Mesothelial cell of epicardium (in vitro differentiated cells): ENCODE data around the gene B4GALT2. TPM values are rescaled to one million over a fixed set of nuclear protein-coding genes. Genes with fewer than 3 reads are reported as not detected.

Experiments used
- DNase-seq, 2 experiments: peaks; one replicate each; pipeline ENCODE4 v3.0.0; 2021; ENCODE audit warnings: low spot score in 2 of 2; ENCODE audit not compliant: unreplicated experiment in 2 of 2
- H3K27ac Mint-ChIP-seq: 2 replicates; pipeline ENCODE4 v1.8.0; 2021; ENCODE audit warnings: mixed read lengths
- H3K27me3 Mint-ChIP-seq: 2 replicates; pipeline ENCODE4 v1.8.0; 2021; ENCODE audit warnings: low read depth, mixed read lengths
- H3K36me3 Mint-ChIP-seq: 2 replicates; pipeline ENCODE4 v1.8.0; 2021; ENCODE audit warnings: mixed read lengths
- H3K4me1 Mint-ChIP-seq: 2 replicates; pipeline ENCODE4 v1.8.0; 2021; ENCODE audit warnings: mixed read lengths
- H3K4me3 Mint-ChIP-seq: 2 replicates; pipeline ENCODE4 v1.8.0; 2021; ENCODE audit warnings: mild to moderate bottlenecking, moderate library complexity, mixed read lengths
- H3K9me3 Mint-ChIP-seq: 2 replicates; pipeline ENCODE4 v1.8.0; 2021; ENCODE audit warnings: mixed read lengths
- total RNA-seq: library from RNA; stranded (reverse); gene quantifications from 3 replicates; pipeline ENCODE4 v1.2.1, GENCODE V29; 2021
- TF ChIP-seq, protein P1 (sequence below): fragments of 200-600 bp; sonication (generic); IDR thresholded peaks from one replicate; pipeline ENCODE4 v1.5.0; 2021; ENCODE audit warnings: antibody characterized with exemption; ENCODE audit not compliant: unreplicated experiment

Gene B4GALT2
- total RNA-seq, 1 donor from 2014 or later, result 55.8 TPM

DNA sequence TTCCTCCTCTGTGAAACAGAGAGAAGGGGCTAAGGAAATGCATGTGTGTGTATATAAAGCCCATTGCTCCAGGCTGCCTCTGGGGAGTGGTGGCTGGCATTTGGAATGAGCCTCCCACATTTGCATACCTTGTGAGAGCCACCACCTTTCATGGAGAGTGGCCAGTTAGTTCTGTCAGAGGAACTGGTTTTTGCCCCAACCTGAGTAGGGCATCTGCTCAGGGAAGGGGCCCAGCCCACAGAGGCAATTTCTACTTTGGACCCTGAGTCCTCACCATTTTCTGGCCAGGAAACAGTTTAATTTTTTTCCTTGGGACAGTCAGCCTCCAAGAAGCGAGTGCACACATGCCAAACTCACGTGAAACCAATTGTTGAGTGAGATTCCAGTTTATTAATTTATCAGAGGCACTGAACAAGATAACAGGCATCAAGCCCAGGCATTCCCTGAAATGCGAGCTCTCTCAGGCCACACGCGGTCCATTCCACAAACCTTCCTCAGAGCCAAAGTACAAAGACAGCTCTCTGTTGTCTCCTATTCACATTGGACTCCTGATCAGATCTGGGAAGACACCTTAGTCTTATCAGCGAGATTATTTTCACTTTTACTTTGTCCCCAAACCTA is 53.3 kb downstream of the B4GALT2 start:
- TF ChIP-seq, protein P1, sequence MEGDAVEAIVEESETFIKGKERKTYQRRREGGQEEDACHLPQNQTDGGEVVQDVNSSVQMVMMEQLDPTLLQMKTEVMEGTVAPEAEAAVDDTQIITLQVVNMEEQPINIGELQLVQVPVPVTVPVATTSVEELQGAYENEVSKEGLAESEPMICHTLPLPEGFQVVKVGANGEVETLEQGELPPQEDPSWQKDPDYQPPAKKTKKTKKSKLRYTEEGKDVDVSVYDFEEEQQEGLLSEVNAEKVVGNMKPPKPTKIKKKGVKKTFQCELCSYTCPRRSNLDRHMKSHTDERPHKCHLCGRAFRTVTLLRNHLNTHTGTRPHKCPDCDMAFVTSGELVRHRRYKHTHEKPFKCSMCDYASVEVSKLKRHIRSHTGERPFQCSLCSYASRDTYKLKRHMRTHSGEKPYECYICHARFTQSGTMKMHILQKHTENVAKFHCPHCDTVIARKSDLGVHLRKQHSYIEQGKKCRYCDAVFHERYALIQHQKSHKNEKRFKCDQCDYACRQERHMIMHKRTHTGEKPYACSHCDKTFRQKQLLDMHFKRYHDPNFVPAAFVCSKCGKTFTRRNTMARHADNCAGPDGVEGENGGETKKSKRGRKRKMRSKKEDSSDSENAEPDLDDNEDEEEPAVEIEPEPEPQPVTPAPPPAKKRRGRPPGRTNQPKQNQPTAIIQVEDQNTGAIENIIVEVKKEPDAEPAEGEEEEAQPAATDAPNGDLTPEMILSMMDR, result no peak
- Mint-ChIP-seq H3K27me3 (no peaks in the 10 kb centered on the region), H3K9me3 (no peaks in the 10 kb centered on the region), H3K4me1 (peaks cover 62% of the 10 kb centered on the region), H3K4me3 (peak overlapping the region; percentile 81), H3K36me3 (peaks cover 2% of the 10 kb centered on the region), H3K27ac (peak overlapping the region; percentile 97)
- DNase-seq, result no peak

DNA sequence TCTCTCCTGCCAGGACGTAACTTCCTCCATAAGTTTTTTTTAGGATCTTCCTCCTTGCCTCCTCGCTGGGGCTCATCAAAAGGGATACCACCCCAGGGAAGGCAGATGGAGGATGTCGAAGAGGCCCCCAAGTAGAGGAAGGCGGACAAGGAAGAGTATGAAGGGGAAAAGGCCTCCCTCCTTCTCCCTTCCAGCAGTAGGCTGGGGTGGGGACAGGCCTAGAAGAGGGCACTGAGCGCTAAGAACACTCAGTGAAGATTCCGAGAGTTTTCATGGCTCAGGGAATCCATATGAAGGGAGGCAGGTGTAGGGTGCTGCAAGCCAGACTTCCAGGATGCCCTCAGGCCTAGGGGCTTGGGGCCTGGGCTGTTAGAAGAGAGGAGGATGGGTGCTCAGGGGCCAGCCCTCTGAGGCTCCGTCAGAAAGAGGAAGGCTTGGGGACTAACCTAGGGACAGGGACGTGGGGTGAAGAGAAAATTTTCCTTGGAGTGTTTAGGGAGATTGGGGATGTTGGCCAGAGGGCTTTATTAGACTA is 54.1 kb downstream of the B4GALT2 start:
- H3K4me3 Mint-ChIP-seq, result no peak overlapping the region
- H3K27ac Mint-ChIP-seq, result peak overlapping the region; percentile 97
- H3K27me3 Mint-ChIP-seq, result no peaks in the 10 kb centered on the region
- H3K9me3 Mint-ChIP-seq, result no peaks in the 10 kb centered on the region
- TF ChIP-seq, protein P1, result no peak
- no peak for DNase-seq
- H3K36me3 Mint-ChIP-seq, result no peaks in the 10 kb centered on the region
- H3K4me1 Mint-ChIP-seq, result peaks cover 66% of the 10 kb centered on the region

DNA sequence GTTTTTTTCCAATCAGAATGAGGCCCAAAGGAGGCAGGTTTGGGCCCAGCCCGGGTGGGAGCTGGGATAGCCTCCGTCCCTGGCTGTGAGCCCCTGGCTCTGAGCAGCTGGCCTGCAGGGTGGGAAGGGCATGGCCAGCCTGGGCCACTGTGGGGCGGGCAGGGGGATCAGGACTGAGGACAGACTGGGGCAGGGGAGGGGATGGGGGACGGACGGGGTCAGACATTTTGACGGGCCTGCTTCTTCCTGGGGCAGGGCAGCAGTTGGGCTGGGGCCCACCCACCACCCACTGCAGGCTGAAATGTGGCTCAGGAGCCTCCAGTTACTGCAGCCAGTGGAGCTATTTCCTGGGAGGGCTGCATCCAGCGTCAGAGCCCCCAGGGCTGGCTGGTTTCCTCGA is 54.7 kb downstream of the B4GALT2 start:
- no peak overlapping the region for H3K4me3 Mint-ChIP-seq
- H3K27me3 Mint-ChIP-seq, result no peaks in the 10 kb centered on the region
- H3K4me1 Mint-ChIP-seq, result peaks cover 65% of the 10 kb centered on the region
- H3K36me3 Mint-ChIP-seq, result no peaks in the 10 kb centered on the region
- no peaks in the 10 kb centered on the region for H3K9me3 Mint-ChIP-seq
- no peak overlapping the region for H3K27ac Mint-ChIP-seq
- no peak for DNase-seq
- TF ChIP-seq, protein P1, result no peak

DNA sequence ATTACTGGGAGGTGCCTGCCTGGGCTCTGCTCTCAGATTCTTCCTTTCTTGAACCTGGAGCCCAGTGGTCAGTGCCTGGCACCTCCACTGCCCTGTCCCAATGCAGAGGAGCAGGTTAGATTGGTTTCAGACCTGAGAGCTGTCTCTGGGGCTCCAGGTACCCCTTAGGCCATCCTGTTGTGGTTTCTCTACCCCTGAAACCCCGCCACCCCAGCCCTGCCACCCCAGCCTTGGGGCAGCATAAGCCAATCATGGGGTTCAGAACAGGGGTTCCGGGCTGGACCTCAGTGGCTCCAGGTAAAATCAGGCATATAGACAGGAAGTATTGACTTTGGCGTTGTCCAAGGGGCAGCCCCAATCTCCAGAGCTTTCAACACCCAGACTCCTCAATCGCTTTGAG is 55.4 kb downstream of the B4GALT2 start:
- H3K9me3 Mint-ChIP-seq, result no peaks in the 10 kb centered on the region
- TF ChIP-seq, protein P1, result no peak
- H3K27me3 Mint-ChIP-seq, result no peaks in the 10 kb centered on the region
- H3K27ac Mint-ChIP-seq, result no peak overlapping the region
- no peak for DNase-seq
- H3K4me3 Mint-ChIP-seq, result no peak overlapping the region
- no peaks in the 10 kb centered on the region for H3K36me3 Mint-ChIP-seq
- peaks cover 59% of the 10 kb centered on the region for H3K4me1 Mint-ChIP-seq

DNA sequence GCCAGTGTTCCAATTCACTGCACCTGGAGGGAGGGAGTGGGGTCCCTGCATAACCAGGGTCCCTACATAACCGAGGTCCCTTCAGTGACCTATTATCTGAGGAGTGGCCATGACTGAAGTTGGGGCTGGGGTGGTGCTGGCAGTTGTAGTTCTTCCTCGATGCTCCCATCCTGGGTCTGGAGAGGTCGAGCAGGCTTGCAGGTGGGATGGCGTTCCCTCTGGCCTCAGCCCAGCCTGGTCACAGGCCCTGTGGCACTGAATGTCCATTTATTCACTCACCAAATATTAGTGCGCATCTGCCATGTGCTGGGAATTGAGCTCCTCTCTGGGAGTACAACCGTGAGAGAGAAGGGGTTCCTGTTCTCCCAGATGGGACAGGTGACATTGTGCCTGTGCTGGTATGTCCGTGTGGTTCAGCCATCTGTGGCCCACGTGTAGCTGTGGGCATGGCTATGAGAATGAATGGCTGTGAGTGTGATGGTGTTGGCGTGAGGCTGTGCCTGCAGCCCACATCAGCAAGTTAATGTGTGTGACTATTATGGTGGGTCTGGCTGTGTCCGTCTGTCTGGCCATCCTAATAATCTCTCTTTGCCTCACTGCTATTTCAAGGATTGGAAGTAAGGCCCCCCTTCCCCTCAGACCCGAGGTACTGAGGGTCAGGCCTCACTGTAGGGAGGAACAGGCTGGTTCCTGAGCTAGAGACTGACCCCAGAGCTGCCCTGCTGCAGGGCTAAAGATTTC is 56.1 kb downstream of the B4GALT2 start:
- TF ChIP-seq, protein P1, result no peak
- Mint-ChIP-seq H3K36me3 (no peaks in the 10 kb centered on the region), H3K27me3 (no peaks in the 10 kb centered on the region), H3K9me3 (no peaks in the 10 kb centered on the region), H3K27ac (peak overlapping the region; percentile 37), H3K4me1 (peaks cover 55% of the 10 kb centered on the region), H3K4me3 (no peak overlapping the region)
- no peak for DNase-seq
